Fibroblast of lung (primary cell): Measurements from ENCODE around the gene SPTBN5. TPM values are rescaled to one million over a fixed set of nuclear protein-coding genes. Genes with fewer than 3 reads are reported as not detected.

Source experiments
- DNase-seq, 2 donors: peaks; one replicate each; pipeline versions ENCODE4 v3.0.0 to v3.0.0-alpha.2; 2010; ENCODE audit warnings: low read depth in 2 of 2
- H2AFZ ChIP-seq: 2 replicates; pipeline ENCODE4 v1.5.1; 2012; ENCODE audit warnings: low read length, control low read depth, inconsistent platforms
- H3K27ac ChIP-seq: 2 replicates; pipeline ENCODE4 v1.5.1; 2011; ENCODE audit warnings: low read length, control low read depth; ENCODE audit not compliant: insufficient read depth
- H3K27me3 ChIP-seq: 2 replicates; pipeline ENCODE4 v1.5.1; 2011; ENCODE audit warnings: mild to moderate bottlenecking, low read length; ENCODE audit not compliant: control insufficient read depth, insufficient read depth
- H3K36me3 ChIP-seq: 2 replicates; pipeline ENCODE4 v1.5.1; 2011; ENCODE audit warnings: low read length; ENCODE audit not compliant: control insufficient read depth, insufficient read depth
- H3K4me1 ChIP-seq: 2 replicates; pipeline ENCODE4 v1.5.1; 2011; ENCODE audit warnings: low read length; ENCODE audit not compliant: control insufficient read depth, insufficient read depth; ENCODE audit errors: extremely low read depth
- H3K4me2 ChIP-seq: 2 replicates; pipeline ENCODE4 v1.5.1; 2011; ENCODE audit warnings: low read length, control low read depth; ENCODE audit not compliant: insufficient read depth; ENCODE audit errors: extremely low read depth
- H3K4me3 ChIP-seq, 4 experiments: fragments of 200-600 bp in 1 of 4; sonication (generic) in 1 of 4; replicated peaks in 1 of 4; 2 replicates each; pipeline ENCODE4 v1.5.1; 2011 to 2016; ENCODE audit warnings: low read length in 4 of 4, low read depth in 3 of 4, mild to moderate bottlenecking in 3 of 4, control low read depth in 2 of 4, inconsistent platforms in 1 of 4, mixed read lengths in 1 of 4; ENCODE audit not compliant: insufficient read depth in 1 of 4; ENCODE audit errors: control extremely low read depth in 1 of 4
- H3K79me2 ChIP-seq: 2 replicates; pipeline ENCODE4 v1.5.1; 2012; ENCODE audit warnings: mild to moderate bottlenecking, low read length, inconsistent platforms; ENCODE audit not compliant: control insufficient read depth, insufficient read depth
- H3K9ac ChIP-seq: 2 replicates; pipeline ENCODE4 v1.5.1; 2011; ENCODE audit warnings: mild to moderate bottlenecking, low read length, control low read depth; ENCODE audit not compliant: insufficient read depth
- H3K9me3 ChIP-seq: 2 replicates; pipeline ENCODE4 v1.5.1; 2012; ENCODE audit warnings: low read depth, low read length; ENCODE audit not compliant: control insufficient read depth, insufficient read depth
- H4K20me1 ChIP-seq: 2 replicates; pipeline ENCODE4 v1.5.1; 2011; ENCODE audit warnings: low read length; ENCODE audit not compliant: control insufficient read depth, insufficient read depth; ENCODE audit errors: extremely low read depth
- CTCF ChIP-seq, 2 donors: IDR thresholded peaks in 1 of 2; conservative IDR thresholded peaks in 1 of 2; 1 replicate in 1 of 2; 2 replicates in 1 of 2; pipeline ENCODE4 v1.5.1; 2011 to 2012; ENCODE audit warnings: low read length in 2 of 2, control low read depth in 1 of 2, inconsistent platforms in 1 of 2, low read depth in 1 of 2, mild to moderate bottlenecking in 1 of 2
- EZH2 ChIP-seq: IDR thresholded peaks from 2 replicates; pipeline ENCODE4 v1.5.1; 2012; ENCODE audit warnings: low read length, control low read depth, mild to moderate bottlenecking; ENCODE audit errors: missing control alignments
- polyA plus RNA-seq, 2 donors: library from polyadenylated mRNA; depleted of rRNA in 1 of 2; stranded (reverse) in 1 of 2; unstranded in 1 of 2; fragments of >200 nt; gene quantifications; 2 replicates each; pipeline ENCODE4 v1.2.1, GENCODE V29; 2011 to 2012; ENCODE audit warnings: missing spikeins in 1 of 2
- total RNA-seq: library from RNA; depleted of rRNA; stranded (reverse); fragments of >200 nt; gene quantifications from 2 replicates; pipeline ENCODE4 v1.2.1, GENCODE V29; 2014

Gene SPTBN5
- total and polyA plus RNA-seq, 2 donors (not counting 1 experiment from before 2014, with no cell fraction given) = 0.43 to 0.66 TPM

DNA sequence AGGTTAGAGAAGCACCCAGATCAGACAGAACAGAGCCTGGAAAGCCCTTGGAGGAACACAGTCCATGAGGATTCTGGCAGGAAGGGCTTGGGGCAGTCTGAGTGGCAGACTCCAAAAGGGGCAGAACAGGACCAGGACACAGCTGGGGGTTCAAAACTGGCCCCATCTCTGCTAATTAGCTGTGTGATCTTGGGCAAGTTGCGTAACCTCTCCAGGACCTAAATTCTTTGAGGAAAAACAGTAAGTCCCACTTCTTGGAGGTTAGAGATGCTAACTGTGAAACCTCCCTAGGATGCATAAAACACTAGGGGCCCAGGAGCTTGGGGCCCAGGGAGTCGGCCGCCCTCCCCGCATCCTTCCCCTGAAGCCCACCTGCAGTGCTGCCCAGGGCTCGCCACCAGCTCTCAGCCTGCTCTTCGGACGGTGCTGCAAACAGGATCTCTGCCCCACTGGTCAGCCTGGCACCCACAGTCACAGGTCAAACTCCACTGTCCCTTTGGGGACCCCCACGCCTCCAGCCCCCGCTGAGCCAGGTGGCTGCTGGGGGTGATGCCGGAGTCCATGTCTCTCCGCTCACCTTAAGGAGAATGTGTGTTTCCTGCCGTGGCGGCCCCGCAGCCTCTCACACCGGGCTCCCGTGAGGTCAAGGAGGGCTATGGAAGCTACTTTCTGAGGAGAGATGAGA, 43.2 kb downstream of the SPTBN5 start:
- H2AFZ ChIP-seq = no peak overlapping the region
- H3K4me3 ChIP-seq = no peak overlapping the region
- no peaks in the 10 kb centered on the region for H3K4me1 ChIP-seq
- H3K9me3 ChIP-seq = no peaks in the 10 kb centered on the region
- H3K27me3 ChIP-seq = no peaks in the 10 kb centered on the region
- no peak overlapping the region for H3K4me2 ChIP-seq
- no peak overlapping the region for H3K9ac ChIP-seq
- no peak overlapping the region for H3K27ac ChIP-seq
- H3K79me2 ChIP-seq = no peaks in the 10 kb centered on the region
- no peak for TF ChIP-seq EZH2
- TF ChIP-seq CTCF (conservative IDR thresholded peaks at IDR 0.05 in 1 of 2, IDR thresholded peaks at IDR 0.05 in 1 of 2; ENCODE audit: low read depth in 1 of 2, low read length in 2 of 2) = no peak
- peaks cover 2% of the 10 kb centered on the region for H3K36me3 ChIP-seq
- no peaks in the 10 kb centered on the region for H4K20me1 ChIP-seq
- DNase-seq = no peak

DNA sequence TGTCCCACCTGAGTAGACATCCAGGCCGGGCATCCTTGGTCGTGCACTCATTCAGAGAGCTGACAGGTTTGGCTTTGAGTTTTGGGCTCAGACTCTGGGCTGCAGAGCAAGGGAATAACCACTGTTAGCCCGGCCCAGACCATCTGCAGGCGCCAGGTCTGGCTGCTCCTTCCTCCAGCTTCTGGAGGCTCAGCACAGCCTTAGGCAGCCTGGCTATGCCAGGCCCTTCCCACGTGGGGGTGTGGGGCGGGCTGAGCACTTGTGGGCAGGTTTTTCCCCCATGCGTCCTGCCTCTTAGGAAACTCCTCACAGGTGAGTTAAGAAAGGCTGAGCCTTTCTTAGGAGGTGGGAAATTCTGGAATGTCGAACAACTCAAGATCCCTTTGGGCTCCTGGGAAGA, 44.0 kb downstream of the SPTBN5 start:
- Histone ChIP-seq H3K9me3 (no peaks in the 10 kb centered on the region), H3K4me3 (no peak overlapping the region), H3K4me2 (no peak overlapping the region), H3K4me1 (no peaks in the 10 kb centered on the region), H3K27ac (no peak overlapping the region), H3K36me3 (peaks cover 2% of the 10 kb centered on the region), H3K27me3 (no peaks in the 10 kb centered on the region), H3K9ac (no peak overlapping the region), H3K79me2 (no peaks in the 10 kb centered on the region), H2AFZ (no peak overlapping the region), H4K20me1 (no peaks in the 10 kb centered on the region)
- TF ChIP-seq CTCF (conservative IDR thresholded peaks at IDR 0.05 in 1 of 2, IDR thresholded peaks at IDR 0.05 in 1 of 2; ENCODE audit: low read depth in 1 of 2, low read length in 2 of 2) (no peak), EZH2 (no peak)
- DNase-seq = no peak

- Histone ChIP-seq H3K79me2 (no peaks in the 10 kb centered on the region), H3K9me3 (no peaks in the 10 kb centered on the region), H3K4me1 (no peaks in the 10 kb centered on the region), H2AFZ (no peak overlapping the region), H4K20me1 (no peaks in the 10 kb centered on the region), H3K27ac (no peak overlapping the region), H3K27me3 (no peaks in the 10 kb centered on the region), H3K4me2 (no peak overlapping the region), H3K9ac (no peak overlapping the region), H3K4me3 (no peak overlapping the region), H3K36me3 (peaks cover 2% of the 10 kb centered on the region)
- no peak for DNase-seq
- no peak for TF ChIP-seq CTCF (conservative IDR thresholded peaks at IDR 0.05 in 1 of 2, IDR thresholded peaks at IDR 0.05 in 1 of 2; ENCODE audit: low read depth in 1 of 2, low read length in 2 of 2)
- TF ChIP-seq EZH2 = no peak
Observed at GRCh38 chr15:41849204-41849603, 44.6 kb downstream of the SPTBN5 start.
